T47D (cell line): Measurements from ENCODE around the gene TM9SF3.

Experiments used
- DNase-seq, 2 experiments: peaks; one replicate each; pipeline versions ENCODE4 v3.0.0 to v3.0.0-alpha.2; 2011 to 2012; ENCODE audit warnings: low read depth in 1 of 2, low spot score in 1 of 2
- JUND ChIP-seq: IDR thresholded peaks from 2 replicates; pipeline ENCODE4 v1.6.1; 2012; ENCODE audit warnings: low read depth
- in situ Hi-C: cut with HindIII; loops from 2 replicates; pipeline ENCODE4 v1.10.0; 2016; ENCODE audit warnings: low sequenced_read_pairs, low pct_unique_long_range_greater_than_20kb

Gene TM9SF3

DNA sequence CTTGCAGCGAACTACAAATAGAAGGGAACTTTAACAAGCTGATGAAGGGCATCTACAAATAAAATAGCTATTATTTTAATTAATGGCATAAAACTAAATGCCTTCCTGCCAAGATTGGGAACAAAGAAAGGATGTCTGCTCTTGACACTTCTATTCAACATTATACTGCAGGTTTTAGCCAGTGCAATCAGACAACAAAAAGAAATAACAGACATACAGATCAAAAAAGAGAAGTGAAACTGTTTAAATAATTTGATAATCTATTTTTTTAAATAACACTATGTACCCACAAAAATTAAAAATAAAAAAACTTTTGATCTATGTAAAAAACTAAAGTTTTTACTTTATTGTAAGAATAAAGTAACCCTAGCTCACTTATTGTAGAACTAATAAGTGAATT is 50.7 kb downstream of the TM9SF3 start:
- in situ Hi-C loops: no loop called here
- no peak for TF ChIP-seq JUND
- no peak for DNase-seq

DNA sequence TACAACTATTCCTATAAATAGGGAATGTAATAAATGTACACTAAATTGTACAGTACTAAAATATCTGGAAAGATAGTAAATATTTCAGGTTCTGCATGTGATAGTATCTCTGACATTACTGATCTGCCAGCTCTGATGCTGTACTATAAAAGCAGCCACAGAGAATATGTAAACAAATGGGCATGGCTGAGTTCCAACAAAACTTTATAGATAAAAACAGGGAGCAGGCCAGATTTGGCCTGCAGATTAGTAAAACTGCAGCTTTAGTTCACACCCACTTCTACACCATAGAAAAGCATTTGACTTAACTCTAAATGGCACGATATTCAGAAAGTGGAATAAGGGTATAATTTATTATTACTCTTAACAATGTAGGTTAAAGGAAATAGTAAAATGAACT is 54.3 kb downstream of the TM9SF3 start:
- peak in 1 of 2 experiments; percentile 29 for DNase-seq
- no peak for TF ChIP-seq JUND
- in situ Hi-C loops: no loop called here

DNA sequence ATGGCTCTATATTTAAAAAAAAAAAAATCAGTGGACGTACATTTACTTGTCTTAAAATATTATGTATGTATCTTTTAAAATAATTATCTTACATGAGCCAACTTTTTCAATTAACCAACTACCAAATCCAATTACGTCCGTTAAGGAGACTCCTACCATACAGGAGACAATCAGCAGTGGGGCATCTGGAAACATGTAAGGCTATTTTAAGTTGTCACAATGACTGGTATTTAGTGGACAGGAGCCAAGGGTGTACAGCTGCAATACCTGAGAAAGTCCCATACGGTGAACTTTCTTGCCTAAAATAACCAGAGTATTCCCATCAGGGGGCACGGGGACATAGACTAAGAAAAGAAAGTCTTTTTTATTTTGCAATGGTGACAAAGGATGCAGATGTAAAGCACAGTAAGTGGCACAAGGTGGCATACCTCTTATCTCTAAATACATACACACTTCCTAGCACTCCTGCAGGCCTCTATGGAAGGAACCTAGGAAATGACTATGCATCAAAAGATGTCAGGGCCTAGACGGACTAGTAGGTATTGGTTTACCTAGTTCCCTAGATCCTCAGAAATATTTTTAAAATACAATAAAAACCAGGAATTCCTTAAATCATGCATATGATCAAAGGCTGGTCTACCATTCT is 57.1 kb downstream of the TM9SF3 start:
- DNase-seq: no peak
- no peak for TF ChIP-seq JUND
- in situ Hi-C loops: no loop called here

DNA sequence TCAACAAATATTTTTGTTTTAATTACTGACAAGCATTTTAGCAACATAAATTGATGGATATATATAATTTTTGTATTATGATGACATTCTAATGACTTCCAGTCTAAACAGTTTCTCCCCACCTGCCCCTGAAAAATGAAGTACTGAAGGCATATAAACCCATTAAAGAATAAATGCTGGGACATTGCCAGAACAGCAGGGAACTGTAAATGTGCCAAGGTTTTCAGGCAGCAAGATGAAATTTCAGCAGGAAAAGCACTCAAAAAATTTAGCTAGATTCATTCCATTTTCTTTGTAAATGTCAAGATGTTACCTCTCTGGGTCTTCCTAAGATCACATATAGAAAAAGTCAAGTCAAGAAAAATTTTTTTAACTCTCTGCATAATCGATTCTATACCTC is 62.1 kb downstream of the TM9SF3 start:
- in situ Hi-C loops: no loop called here
- no peak for TF ChIP-seq JUND
- no peak for DNase-seq

DNA sequence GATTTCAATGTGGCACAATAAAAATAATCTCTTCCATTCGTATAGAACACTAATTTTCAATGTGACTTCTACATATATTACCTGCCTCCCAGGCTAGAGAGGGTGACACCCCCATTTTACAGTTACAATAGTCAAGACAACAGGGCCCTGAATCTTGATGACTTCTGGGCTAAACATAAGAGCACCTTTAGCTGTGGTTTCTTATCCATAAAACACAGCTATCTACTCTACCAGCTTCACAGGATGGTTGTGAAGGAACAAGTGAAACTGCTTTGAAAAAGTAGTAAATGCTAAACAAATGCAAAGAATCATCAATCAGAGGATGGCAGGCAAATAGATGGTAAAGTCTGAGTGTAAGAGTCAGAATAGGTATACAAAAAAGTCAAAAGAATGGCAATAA is 69.5 kb downstream of the TM9SF3 start:
- TF ChIP-seq JUND: no peak
- in situ Hi-C loops: no loop called here
- no peak for DNase-seq

DNA sequence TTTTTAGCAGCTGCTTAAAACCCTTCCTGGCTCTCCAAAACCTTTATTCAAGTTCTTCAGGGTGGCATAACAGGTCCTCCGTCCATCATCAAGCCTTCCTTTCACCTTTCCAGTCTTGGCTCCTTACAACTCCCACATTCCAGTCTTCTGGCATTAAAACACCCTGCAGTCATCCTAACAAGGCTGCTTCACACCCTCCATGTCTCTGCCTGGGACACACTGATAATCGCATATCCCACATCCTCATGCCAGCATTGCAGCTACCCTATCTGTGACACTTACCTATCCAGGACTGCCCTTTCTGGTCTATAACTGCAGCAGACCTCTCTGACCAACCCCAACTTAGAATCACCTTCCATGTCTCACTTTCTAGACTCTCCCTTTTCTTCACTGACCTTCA is 70.5 kb downstream of the TM9SF3 start:
- TF ChIP-seq JUND: no peak
- in situ Hi-C loops: no loop called here
- no peak for DNase-seq

DNA sequence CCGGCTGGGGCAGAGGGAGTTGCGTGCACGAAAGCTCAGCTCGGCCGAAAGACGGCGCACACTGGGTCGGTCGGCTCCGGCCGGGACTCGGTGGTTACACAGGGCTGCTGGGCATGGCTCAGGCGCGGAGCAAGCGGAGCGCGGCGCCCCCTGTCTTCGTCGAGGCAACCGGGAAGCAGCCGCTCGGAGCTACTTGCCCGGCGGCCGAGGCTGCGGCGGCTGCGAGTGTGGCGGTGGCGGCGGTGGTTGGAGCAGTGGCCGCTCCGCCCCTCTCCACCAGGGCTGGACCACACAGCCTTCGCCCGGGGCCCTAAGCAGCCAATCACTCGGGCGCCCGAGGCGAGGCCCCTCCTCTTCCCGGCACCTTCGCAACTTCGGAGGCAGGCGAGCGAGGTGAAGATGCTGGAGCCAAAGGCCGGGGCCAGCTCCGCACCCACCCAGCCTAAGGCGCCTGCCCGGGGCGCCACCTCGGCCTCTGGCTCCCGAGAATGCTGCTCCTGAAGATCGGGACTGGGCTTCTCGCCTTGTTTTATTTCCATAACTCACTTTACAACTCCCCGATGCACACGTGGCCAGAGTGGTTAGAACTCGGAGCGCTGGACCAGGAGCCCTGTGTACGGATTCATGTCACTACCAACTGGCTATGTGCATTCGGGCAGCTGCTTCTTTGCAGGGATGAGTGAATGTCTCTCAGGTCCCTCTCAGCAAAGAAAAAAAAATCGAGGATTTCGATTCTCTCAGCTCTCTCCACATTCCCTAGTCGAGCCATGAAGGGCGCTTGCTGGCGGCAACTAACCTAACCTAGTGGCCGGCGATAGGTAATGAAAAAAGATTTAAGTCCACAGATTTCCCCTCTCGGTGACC is 72.9 kb downstream of the TM9SF3 start, which contains the start of gene TLL2:
TSS of gene TLL2 (minus strand) at position 229 of the 864 bp plus-strand sequence. CDS start 241 bp downstream, outside the sequence.
- DNase-seq: peak; percentile 92 to 93
- TF ChIP-seq JUND: no peak
- in situ Hi-C loops: no loop called here

DNA sequence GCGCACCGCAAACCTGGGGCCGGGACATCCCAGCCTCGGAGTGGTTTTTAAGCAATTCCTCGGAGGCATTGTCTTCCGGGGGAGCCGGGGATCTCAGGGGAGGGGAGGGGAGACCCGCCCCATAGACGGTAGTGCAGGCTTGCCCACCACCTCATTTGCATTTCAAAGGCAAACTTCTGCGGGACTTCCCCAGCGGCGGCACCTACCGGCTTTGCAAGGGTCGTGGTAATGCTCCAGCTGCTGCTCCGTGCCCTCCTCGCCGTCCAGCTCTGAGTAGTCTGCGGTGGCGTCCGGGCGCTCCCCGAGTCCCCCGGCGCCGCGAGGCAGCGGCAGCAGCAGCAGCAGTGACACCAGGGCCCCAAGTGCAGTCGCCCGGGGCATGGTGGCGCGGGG is 73.5 kb downstream of the TM9SF3 start:
- no peak for DNase-seq
- in situ Hi-C loops: no loop called here

DNA sequence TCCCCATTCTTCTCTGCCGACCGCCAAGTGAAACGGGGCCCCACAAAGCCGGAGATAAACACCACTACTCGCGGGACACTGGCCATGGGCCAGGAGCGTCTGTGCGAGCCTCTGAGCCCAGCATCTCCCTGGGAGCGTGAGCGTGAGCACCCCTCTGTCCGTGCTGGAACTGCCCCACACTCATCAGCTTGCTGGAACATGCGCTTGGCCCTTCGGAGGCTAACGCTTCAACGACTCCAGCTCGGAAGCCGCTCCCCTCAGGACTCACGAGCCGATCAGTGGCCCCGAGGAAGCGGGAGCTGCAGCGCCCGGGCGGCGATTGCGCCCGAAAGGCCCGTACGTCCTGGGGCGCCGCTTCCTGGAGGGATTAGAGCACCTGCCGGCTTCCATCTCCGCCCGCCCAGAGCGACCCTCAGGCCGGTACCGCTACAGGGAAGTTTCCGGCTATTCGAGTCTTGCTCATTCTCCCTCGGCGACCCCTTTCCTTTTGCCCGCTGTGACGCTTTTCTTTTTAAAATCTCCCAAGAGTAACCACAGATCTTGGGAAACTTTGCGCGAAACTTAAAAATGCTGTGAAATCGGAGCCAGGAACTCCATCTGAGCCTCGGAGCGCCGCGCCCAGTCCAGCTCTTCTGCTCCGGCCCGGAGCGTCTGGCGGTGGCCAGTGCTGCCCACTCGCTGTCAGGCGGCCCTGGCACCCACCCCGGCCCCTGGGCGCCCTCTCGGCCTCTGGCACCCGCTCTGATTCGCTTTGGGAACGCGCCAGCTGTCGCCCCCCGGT is 74.1 kb downstream of the TM9SF3 start:
- in situ Hi-C loops: no loop called here
- DNase-seq: no peak
- no peak for TF ChIP-seq JUND

More for the DNA sequence above, 73.5 kb downstream of the TM9SF3 start:
- no peak for TF ChIP-seq JUND

DNA sequence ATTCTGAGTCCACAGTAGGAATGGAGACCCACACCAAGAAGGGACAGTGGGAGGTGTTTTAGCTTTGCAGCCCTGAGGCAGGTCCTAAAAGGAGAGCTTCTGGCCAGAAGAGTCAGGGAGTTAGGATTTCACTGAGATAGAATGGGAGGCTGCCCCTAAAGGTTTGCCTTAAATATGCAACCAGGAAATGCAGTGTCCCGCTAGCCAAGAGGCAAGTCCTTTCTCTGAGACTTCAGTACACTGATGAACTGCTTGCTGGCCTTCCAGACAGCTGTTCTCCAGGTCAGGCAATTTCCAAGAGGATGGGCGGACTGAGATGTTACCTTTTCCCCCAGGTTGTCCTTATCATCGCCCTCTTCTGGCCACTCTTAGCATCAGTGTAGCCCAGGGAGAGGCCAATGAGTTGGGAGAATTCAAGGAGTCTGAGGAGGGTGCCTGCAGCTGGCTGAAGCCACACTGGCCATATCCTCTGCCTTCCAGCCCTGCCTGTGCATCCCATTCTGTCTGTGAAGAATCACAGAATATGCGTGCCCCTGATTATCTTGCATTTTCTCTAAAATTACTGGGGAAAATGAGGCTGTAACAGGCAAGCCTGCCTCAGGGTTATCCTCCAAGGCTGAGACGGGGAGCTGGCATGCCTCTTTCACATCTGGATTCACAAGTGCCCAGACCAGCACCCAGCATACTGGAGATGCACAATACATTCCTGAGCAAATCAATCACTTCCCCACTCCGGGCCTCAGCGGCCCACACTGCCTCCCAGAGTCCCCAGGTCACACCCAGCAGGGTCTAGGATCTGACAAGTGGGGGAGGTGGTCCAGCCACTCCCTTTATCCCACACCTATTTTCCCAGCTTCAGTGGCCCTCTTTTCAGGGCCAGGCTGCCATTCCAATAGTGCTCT is 75.5 kb downstream of the TM9SF3 start:
- in situ Hi-C loops: no loop called here
- no peak for TF ChIP-seq JUND
- peak; percentile 49 to 74 for DNase-seq

DNA sequence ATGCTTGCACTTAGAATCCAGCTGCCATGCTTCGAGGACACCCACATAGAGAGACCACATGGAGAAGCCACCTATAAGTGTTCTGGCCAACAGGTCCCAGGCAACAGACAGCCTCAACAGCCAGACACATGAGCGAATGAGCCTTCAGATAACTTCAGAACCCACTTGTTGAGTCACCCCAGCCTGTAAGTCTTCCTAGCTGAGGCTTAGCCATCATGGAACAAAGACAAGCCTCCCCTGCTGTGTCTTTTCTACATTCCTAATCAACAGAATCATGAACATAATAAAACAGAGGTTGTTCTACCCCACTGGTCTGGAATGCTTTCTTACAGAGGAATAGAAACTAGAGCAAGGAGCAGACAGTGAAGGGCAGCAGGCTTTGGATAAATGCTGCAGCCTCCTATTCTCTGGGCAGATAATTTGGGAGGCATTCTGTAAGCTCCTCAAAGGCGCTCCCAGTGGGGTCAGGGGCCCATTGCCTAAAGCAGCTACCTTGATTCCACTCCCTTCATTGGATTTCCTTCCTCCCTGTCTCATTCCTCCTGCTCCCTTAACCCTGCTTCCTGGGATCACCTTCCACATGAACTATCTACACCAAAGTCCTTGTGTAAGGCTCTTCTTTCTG is 77.7 kb downstream of the TM9SF3 start:
- TF ChIP-seq JUND: no peak
- in situ Hi-C loops: no loop called here
- DNase-seq: no peak
